GM18909 (cell line): ENCODE measurements around the gene ADGRB2.

Experiments used
- ATAC-seq: cut with Tn5 transposase; IDR thresholded peaks from one replicate; pipeline ENCODE4 v1.9.1; 2021; ENCODE audit warnings: mild to moderate bottlenecking; ENCODE audit not compliant: unreplicated experiment, poor library complexity

The ADGRB2 gene

GRCh38 chr1:31764312-31765040, at the start of gene ADGRB2:
Gene ADGRB2 (minus strand): TSS chr1:31764340. CDS start chr1:31757221, 7,119 bp downstream.
- no peak for ATAC-seq

DNA sequence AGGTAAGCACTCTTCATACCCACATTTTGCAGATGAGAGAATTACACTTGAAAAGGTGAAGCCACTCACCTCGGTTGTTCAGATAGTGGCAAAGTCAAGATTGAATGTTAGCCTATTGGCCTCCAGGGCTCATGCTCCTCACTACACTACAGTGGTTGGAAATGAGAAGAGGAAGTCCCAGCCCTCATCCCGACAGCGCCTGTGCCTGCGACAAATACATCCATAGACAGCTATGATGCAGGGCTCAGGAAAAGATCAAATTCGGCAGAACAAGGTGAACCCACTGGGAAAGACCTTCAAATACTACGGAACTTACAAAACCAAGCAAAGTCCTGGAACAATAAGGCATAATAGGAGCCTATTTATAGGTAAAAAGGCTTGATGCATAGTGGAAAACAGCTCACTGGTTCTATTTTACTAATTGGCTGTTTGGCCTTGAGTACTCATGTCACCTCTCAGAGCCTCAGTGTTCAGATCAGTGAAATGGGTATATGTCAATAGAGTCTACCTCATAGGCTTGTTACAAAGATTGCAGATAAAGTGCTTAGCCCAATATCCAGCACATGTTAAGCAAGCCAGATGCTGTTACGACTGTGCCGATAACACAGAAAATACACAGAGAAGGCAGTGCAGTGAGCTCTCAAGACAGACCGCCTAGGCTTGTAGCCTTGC, 48.2 kb upstream of the ADGRB2 start:
- ATAC-seq = no peak

- ATAC-seq = no peak
Observed at GRCh38 chr1:31811605-31812004, 47.5 kb upstream of the ADGRB2 start.

DNA sequence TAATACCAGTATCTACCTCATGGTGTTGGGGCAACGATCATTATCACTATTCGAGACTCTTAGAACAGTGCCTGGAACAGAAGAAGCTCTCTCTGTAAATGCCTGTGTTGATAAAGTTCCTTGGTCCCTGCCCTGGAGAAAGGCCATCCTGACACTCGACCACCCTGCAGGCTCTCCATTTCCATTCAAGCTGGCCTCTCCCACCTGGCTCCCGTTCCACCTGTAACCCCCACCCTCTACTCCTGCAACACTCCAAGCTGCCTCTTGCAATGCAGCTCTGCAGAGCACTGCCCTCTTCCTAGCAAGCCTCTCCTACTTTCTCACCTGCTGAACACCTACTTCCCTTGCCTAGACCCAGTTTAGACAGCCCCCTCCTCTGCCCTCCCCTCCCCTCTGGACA, 45.6 kb upstream of the ADGRB2 start:
- no peak for ATAC-seq

DNA sequence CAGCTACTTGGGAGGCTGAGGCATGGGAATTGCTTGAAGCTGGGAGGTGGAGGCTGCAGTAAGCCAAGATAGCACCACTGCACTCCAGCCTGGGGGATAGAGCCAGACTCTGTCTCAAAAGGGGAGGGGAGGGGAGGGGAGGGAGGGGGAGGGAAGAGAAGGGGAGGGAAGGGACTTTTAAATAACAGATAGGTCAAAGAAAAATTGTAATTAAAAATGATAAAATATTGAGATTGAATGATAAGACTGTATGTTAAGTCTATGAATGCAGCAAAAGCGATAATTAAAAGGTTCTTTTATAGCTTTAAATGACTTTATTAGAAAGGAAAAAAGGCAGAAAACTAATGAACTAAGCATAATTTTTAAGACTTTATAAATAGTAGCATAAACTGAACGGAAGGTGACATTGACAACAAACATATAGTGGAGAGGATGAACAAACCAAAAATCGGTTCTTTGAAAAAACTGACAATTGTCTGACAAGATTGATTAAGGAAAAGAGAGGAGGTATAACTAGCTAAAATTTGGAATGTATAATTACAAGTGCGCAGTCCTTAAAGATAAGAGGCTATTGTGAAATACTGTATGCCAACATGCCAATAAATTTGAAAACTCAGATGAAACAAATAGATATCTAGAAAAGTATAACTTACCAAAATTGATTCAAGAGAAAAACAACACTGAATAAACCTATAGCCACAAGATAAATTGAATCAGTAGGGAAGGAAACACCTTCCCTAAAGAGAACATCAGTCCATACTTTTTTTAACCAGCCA, 43.3 kb upstream of the ADGRB2 start:
- ATAC-seq = no peak

DNA sequence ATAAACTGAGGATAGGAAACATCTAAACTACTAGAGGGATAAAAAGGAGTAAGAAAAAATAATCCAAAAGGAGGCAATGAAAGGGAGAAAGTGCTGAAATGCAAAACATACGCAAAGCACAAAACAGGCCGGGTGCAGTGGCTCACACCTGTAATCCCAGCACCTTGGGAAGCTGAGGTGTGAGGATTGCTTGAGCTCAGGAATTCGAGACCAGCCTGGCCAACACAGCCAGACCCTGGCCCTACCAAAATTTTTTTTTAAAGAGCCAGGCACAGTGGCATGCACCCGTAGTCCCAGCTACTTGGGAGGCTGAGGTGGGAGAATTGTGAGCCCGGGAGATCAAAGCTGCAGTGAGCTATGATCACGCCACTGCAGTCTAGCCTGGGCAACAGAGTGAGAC, 41.2 kb upstream of the ADGRB2 start:
- ATAC-seq = no peak

DNA sequence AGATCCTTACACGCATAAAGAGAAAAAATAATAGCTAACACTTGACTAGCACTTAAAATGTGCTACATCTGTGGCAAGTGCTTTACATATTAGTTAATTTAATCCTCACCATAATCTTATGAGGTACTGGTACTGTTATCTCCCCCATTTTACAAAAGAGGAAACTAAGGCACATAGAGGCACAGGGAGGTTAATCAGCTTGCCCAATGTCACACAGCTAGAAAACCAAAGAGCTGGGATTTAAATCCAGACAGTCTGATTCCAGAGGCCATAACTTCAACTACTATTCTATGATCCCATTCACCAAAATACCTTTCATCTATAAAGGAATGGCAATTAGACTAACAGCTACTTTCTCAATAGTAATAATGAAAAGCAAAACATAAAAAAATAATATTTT, 40.0 kb upstream of the ADGRB2 start:
- ATAC-seq = no peak

GRCh38 chr1:31803610-31804009, 39.5 kb upstream of the ADGRB2 start:
- no peak for ATAC-seq

GRCh38 chr1:31802190-31803150, 38.3 kb upstream of the ADGRB2 start:
- ATAC-seq = no peak

DNA sequence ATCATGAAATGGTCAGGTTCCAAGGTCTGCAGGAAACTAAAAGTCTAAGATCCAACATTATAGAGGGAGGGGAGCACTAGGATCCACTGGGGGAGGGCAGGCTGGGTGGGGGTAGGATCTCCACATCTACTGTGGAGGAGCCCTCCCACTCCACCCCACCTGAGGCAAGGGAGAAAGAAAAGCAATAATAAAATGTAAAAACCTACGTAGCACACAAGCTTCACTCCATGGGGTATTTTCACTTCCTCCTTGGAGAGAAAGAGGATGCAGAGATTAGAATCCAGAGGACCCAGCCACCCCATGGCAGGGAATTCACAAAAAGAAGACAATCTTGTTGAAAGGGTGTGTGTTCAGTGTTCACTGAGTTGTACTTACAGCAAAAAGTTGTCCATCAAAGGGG, 37.3 kb upstream of the ADGRB2 start:
- no peak for ATAC-seq

GRCh38 chr1:31800674-31800967, 36.5 kb upstream of the ADGRB2 start:
- ATAC-seq = no peak

- ATAC-seq = no peak
Observed at GRCh38 chr1:31799895-31800673, 35.9 kb upstream of the ADGRB2 start.

DNA sequence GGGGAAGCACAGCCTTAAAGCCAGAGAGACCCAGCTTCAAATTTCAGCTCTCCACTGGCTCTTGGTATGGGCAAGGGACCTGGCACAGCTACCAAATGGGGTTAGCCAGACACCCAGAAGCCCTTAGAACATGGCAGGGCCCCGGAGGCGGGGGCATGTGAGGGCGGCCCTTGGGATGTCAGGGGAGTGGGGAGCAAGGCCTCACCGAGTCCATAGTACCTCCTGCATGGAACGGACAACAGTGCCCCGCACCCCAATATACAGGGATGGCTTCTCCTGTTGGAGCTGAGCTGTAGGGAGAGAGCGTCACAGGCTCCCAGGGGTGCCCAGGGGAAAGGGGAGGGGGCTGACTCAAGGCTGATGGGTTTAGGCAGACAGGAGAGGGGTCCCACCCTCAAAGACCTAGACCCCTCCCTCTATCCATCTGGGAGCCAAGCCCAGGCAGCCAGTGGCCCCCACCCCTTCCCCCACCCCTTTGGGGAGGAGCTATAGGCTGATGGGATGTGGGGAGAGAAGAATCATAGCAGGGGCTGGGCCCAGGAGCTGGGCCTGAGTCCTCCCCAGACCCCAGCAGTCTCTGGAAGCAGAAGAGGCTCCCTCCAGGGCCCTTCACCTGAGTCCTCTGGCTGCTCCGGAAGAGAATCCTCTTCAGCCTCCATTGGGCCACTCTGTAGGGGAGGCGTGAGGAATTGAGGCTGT, 35.2 kb upstream of the ADGRB2 start:
- no peak for ATAC-seq

GRCh38 chr1:31798433-31799195, 34.5 kb upstream of the ADGRB2 start:
- no peak for ATAC-seq

- ATAC-seq = no peak
Observed at GRCh38 chr1:31798086-31798432, 33.9 kb upstream of the ADGRB2 start.

- ATAC-seq = no peak
Observed at GRCh38 chr1:31797216-31797615, 33.1 kb upstream of the ADGRB2 start.

- ATAC-seq = no peak
Observed at GRCh38 chr1:31796707-31797106, 32.6 kb upstream of the ADGRB2 start.

GRCh38 chr1:31795801-31796621, 31.9 kb upstream of the ADGRB2 start:
- no peak for ATAC-seq
